Kidney epithelial cell (primary cell): ENCODE measurements around the gene PLPPR1. TPM values are rescaled to one million over a fixed set of nuclear protein-coding genes. Genes with fewer than 3 reads are reported as not detected.
"Not testable (repeated sequence)": the region's sequence is repeated elsewhere in the genome, so short reads cannot be mapped to it uniquely, and the experiment has no call there.

Experiments
- DNase-seq: peaks from one replicate; pipeline ENCODE4 v3.0.0-alpha.2; 2010; ENCODE audit warnings: low read depth
- H3K27me3 ChIP-seq: 2 replicates; pipeline ENCODE4 v1.6.0; 2011; ENCODE audit warnings: low read length; ENCODE audit not compliant: control insufficient read depth, insufficient read depth
- H3K36me3 ChIP-seq: 2 replicates; pipeline ENCODE4 v1.5.1; 2011; ENCODE audit warnings: low read length; ENCODE audit not compliant: control insufficient read depth, insufficient read depth
- H3K4me3 ChIP-seq: 2 replicates; pipeline ENCODE4 v1.5.1; 2011; ENCODE audit warnings: low read depth, mild to moderate bottlenecking, control low read depth, low read length
- total RNA-seq: library from RNA; depleted of rRNA; stranded (reverse); fragments of >200 nt; gene quantifications from 2 replicates; pipeline ENCODE4 v1.2.3, GENCODE V29; 2015
- TF ChIP-seq, protein P1 (sequence below): IDR thresholded peaks from 2 replicates; pipeline ENCODE4 v1.5.1; 2011; ENCODE audit warnings: mild to moderate bottlenecking, moderate library complexity, low read length, control low read depth, inconsistent platforms; ENCODE audit not compliant: insufficient read depth, poor library complexity, severe bottlenecking

The PLPPR1 gene
- total RNA-seq, 1 donor from 2014 or later = 0.08 TPM

DNA sequence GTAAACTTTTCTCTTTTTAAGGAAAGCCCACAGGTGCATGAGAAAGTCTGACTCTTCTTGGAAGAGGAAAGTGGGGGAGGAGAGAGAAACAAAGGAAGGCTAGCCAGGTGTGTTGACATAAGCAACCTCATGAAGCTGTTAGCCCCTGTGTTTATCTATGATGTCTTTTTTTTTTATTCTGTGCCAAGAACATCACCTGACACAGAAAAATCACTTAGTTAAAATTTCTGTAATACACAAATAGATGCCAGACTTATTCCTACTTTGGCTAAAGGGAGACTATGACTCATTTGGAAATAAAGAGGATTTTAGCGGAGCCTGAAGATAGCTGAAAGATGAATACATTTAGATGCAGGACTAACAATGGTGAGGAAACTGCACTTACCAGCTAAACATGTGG, 298.0 kb downstream of the PLPPR1 start:
- DNase-seq = no peak
- no peaks in the 10 kb centered on the region for H3K36me3 ChIP-seq
- H3K4me3 ChIP-seq = no peak overlapping the region
- TF ChIP-seq, protein P1, sequence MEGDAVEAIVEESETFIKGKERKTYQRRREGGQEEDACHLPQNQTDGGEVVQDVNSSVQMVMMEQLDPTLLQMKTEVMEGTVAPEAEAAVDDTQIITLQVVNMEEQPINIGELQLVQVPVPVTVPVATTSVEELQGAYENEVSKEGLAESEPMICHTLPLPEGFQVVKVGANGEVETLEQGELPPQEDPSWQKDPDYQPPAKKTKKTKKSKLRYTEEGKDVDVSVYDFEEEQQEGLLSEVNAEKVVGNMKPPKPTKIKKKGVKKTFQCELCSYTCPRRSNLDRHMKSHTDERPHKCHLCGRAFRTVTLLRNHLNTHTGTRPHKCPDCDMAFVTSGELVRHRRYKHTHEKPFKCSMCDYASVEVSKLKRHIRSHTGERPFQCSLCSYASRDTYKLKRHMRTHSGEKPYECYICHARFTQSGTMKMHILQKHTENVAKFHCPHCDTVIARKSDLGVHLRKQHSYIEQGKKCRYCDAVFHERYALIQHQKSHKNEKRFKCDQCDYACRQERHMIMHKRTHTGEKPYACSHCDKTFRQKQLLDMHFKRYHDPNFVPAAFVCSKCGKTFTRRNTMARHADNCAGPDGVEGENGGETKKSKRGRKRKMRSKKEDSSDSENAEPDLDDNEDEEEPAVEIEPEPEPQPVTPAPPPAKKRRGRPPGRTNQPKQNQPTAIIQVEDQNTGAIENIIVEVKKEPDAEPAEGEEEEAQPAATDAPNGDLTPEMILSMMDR = no peak
- no peaks in the 10 kb centered on the region for H3K27me3 ChIP-seq

DNA sequence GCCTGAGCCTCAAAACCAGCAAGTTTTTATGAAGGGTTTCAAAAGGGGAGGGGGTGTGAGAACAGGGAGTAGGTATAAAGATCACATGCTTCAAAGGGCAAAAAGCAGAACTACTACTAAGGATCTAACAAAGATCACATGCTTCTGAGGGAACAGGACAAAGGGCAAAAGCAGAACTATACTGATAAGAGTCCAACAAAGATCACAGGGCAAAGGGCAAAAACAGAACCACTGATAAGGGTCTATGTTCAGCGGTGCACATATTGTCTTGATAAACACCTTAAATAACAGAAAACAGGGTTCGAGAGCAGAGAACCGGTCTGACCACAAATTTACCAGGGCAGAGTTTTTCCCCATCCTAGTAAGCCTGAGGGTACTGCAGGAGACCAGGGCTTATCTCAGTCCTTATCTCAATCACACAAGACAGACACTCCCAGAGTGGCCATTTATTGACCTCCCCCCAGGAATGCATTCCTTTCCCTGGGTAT, 298.9 kb downstream of the PLPPR1 start:
- DNase-seq, H3K36me3 ChIP-seq, H3K27me3 ChIP-seq, H3K4me3 ChIP-seq: not testable (repeated sequence)

DNA sequence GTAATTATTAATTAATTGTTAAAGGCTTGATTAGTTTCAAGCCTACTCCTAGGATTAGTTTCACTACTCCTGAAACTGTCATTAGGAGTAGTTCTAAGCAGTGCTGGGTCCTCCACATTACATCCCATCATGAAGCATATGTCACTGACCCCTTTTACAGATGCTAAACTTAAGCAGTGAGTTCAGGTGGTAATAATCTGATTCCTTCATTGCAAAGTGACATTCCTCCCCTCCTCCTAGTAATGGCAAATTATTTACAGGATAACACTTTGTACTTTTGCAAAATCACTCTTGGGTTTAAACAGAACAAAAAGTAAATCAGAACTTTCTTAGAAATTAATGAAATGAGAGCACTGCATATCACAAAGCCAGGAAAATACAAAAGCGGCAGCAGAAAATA, 303.8 kb downstream of the PLPPR1 start:
- DNase-seq = no peak
- Histone ChIP-seq H3K27me3 (no peaks in the 10 kb centered on the region), H3K36me3 (no peaks in the 10 kb centered on the region), H3K4me3 (no peak overlapping the region)
- TF ChIP-seq, protein P1 = no peak

DNA sequence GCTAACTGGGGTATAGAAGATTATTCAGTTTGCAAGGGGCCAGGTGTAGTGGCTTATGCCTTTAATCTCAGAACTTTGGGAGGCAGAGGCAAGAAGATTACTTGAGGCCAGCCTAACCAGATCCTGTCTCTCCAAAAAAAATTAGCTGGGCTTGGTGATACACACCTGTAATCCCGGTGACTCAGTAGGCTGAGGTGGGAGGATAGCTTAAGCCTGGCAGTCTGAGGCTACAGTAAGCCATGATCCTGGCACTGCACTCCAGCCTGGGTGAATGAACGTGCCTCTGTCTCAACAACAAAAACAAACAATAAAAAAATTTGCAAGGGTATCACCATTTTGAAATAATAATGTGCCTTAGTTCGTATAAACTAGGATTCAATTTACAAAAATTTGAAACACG, 305.0 kb downstream of the PLPPR1 start:
- no peaks in the 10 kb centered on the region for H3K27me3 ChIP-seq
- no peaks in the 10 kb centered on the region for H3K36me3 ChIP-seq
- TF ChIP-seq, protein P1 = no peak
- H3K4me3 ChIP-seq = no peak overlapping the region
- no peak for DNase-seq

DNA sequence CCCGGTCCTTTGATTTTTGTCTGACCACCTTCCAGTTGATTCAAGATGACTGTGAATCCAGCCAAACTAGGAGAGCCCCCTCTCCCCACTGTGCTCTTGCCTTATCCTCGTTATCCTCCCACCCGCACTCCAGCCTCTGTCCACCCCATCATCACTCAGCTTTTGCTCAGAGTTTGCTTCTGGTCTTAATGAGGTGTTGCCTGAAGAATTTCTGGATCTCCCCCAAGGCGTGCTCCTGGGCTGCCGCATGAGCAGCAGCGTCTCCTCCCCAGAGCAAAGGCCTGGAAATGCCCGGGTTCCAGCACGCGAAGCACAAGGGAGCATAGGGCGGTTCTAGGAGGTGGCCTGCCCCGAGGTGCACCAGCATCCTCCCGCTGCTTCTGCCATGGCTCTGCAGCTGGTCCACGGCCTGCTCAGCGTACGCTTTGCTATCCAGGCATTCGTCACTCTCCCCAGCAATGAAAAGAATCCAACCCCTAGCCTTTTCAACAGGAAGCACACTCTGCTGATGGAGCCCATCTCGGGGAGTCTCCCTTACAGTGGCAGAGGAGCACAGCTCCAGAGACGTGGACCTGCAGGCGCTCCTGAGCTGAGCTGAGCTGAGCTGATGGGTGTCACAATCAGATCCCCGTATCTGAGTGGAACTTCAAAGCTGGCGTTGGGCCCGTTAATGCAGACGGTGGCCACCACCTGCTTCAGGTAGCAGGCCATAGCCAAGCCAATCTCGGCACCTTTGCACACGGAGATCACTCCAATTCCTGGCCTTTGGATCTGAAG, 305.6 kb downstream of the PLPPR1 start:
- no peak for DNase-seq
- TF ChIP-seq, protein P1 = no peak
- no peak overlapping the region for H3K4me3 ChIP-seq
- no peaks in the 10 kb centered on the region for H3K36me3 ChIP-seq
- H3K27me3 ChIP-seq = no peaks in the 10 kb centered on the region

DNA sequence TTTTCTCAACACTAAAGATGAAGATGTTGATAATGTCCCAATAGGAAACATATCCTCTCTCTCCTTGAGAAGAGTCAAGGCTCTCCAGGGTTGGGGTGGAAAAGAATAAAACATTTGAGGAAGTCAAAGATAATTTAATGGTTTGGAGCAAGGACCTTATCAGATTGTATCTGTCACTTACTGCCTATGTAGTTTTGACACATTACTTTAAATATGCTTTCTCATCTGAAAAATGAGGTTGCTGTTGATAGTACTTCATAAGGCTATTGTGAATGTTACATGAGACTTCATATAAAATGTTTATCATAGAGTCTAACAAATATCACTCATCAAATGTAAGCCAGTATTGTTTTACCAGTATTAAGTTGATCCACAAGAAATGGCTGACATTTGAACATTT, 307.6 kb downstream of the PLPPR1 start:
- Histone ChIP-seq H3K27me3 (no peaks in the 10 kb centered on the region), H3K4me3 (no peak overlapping the region), H3K36me3 (no peaks in the 10 kb centered on the region)
- no peak for DNase-seq
- TF ChIP-seq, protein P1 = no peak
